GM15510 (cell line): Measurements from ENCODE around the gene CREBBP.

Experiments
- POLR2A ChIP-seq: IDR thresholded peaks from 3 replicates; pipeline ENCODE4 v1.6.1; 2011; ENCODE audit warnings: borderline replicate concordance; ENCODE audit not compliant: insufficient read length; ENCODE audit errors: extremely low read depth

Gene CREBBP

DNA sequence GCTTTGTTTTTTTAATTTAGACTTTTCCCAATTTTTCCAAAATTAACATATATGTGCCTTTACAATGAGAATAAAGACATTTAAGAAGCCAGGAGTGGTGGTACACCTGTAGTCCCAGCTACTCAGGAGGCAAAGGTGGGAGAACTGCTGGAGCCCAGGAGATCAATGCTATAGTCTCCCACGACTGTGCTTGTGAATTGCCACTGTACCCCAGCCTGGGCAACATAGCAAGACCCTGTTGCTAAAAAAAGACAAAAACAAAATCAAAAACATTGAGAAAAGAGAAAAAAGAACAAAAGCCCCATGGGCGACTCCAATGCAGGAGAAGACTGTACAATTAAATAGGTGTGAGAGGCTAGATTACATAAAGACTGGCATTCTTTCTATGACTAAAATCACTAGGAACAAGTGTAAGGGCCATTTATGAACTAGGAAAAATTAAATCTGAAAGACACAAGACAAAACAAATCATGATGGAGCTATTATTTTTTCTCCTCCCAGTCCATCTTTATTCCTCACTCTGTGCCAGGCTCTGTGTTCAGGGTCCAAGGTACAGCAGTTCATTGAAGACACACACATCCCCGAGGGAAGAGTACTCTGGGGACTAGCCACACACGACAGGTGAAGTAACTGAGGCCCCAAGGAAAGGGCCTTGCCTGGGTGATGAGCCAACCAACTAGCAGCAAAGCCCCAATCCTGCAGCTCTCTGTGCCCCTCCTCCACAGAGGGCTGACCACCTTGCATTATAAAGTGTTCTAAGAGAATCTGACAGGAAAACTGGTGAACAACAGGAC is 79.8 kb downstream of the CREBBP start:
- no peak for TF ChIP-seq POLR2A

DNA sequence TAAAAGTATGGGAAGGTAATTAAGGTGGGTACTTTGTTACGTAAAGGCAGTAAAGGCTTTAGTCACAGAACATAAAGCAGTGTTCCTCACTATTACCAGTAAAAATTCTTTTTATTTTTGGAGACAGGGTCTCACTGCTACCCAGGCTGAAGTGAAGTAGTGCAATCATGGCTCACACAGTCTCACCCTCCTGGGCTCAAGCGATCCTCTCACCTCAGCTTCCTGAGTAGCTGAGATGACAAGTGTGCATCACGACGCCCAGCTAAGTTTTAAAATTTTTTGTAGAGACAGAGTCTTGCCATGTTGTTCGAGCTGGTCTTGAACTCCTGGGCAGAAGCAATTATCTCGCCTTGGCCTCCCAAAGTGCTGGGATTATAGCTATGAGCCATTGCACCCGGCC is 80.5 kb downstream of the CREBBP start:
- no peak for TF ChIP-seq POLR2A

DNA sequence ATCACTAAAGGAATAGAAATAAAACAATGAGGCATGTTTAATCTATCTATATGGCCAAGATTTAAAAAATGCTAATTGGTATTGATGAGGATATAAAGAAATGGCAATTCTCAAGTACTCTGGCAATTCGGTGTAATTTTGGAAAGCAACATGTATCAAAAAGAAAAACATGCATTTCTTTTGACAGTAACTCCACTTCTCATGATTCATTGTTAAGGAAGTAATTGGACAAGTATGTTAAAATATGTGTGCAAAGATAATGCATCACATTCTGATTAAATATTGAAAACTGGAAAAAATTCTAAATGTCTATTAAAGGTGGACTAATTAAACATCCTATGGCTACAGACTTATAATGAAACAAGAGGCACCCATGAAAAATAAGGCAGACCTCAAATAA is 81.2 kb downstream of the CREBBP start:
- no peak for TF ChIP-seq POLR2A

DNA sequence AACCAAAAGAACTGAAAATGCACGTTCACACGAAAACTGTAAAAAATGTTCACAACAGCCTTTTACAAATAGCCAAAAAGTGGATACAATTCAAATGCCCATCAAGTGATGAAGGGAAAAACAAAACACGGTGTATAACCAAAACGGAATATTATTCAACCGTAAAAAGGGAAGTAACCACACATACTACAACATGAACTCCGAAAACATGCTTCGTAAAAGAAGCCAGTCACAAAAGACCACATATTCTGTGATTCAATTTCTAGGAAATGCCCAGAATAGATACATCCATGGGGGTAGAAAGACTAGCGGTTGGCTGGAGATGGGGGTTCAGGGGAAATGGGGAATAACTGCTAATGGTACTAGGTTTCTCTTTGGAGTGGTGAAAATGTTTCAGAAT is 81.7 kb downstream of the CREBBP start:
- TF ChIP-seq POLR2A, result no peak

DNA sequence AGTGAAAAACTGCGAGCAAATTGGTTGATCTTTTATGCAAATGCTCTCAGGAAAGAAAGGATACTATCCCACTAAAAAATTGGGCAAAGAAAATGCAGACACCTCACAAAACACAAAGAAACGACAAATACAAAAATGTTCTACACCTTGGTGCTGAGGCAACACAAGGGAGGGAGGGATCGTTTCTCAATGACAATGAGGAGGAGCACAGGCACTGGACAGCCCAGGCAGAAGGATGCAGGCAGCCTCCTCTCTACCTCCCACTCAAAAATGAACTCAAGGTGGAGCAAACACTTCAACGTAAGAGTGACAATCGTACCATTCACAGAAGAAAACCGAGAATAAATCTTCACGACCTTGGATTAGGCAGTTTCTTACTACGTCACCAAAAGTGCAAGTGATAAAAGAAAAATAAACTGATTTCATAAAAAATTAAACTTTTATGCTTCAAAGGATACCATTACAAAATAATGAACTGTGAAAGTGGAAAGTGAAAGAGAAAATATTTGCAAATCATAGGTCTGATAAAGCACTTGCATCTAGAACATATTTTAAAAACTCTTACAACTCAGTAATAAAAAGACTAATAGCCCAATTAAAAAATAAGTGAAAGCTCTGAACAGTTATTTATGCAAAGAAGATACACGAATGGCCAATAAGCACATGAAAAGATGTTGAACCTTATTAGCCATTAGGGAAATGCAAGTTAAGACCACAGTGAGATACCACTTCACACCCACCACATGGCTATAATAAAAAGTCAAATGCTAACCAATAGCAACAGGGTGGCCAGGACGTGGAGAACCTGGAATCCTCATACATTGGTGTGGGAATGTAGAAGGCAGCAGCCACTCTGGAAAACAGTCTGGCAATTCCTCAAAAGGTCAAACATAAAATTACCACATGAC is 82.4 kb downstream of the CREBBP start:
- TF ChIP-seq POLR2A, result no peak

DNA sequence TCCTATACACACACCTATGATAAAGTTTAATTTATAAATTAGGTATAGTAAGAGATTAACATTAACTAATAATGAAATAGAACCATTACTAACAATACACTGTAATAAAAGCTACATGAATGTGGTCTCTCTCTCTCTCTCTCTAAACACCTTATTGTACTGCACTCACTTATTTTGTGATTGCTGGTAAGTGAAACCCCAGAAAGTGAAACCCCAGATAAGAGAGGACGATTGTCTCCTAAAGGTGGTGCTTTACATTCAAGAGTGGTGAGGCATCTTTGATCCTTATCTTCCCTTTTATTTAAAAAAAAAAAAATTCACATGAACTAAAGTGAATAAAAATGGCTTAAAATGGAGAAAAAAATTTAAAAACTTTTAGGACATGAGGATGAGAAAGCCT is 83.0 kb downstream of the CREBBP start:
- TF ChIP-seq POLR2A, result no peak

DNA sequence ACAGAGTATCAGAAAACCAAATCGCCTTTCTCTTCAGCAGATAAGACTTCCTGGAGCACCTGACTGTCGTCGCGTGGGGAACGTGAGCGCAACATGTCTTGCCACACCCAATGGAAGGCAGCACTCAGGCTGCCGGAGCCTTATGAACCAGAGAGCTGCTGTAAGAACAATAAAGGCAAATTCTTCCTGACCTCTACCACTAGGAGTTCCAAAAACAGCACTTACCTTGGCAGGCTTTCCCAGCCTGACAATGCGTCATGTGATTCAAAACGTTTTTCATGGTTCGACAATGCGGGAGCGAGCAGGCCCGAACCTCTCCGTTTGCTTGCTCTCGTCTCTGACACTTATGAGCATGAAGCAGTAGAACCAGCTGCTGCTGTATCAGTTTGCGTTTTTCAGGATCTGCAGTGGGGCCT is 87.3 kb downstream of the CREBBP start:
- TF ChIP-seq POLR2A, result no peak

DNA sequence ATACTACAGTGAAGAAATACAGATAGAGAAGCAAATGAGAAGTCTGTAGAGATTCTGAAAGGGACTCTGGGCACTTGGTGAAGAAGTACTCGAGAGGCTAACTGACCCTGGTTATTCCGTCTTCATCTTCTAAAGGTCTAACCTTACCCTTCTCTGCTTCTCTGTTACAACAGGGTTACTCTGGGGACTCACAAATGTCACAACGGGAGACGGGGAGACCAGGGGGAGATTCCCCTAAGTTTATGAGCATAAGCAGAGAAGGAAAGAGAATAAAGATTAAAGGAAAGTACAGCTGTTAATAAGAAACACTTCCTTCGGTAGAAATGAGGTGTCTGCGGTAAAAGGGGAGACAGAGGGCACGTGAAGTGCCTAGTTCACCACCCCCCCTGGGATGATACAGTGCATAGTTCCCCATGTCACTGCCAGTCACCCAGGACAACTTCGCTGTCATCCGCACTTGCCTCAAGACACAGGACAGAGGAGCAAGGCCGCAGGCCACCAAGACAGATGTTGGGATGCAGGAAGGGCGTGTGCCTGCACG is 88.0 kb downstream of the CREBBP start:
- TF ChIP-seq POLR2A, result no peak

DNA sequence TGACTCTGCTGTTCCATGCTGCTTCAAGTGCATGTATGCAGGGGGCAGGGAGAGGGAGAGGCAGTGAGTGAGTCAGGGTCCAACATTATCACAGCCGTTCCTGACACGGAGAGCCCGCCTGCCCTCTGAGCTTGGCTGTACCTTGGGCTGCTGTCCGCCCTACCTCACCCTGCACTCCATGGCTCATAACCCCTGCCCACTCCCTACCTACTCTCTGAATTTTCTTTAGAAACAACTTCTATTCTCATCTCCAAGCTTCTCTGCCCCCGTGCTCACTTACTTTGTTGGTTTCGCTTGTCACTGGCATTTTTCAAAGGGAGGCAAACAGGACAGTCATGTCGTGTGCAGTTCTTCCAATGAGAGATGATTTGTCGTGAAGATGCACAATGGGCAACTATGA is 88.8 kb downstream of the CREBBP start:
- TF ChIP-seq POLR2A, result no peak

DNA sequence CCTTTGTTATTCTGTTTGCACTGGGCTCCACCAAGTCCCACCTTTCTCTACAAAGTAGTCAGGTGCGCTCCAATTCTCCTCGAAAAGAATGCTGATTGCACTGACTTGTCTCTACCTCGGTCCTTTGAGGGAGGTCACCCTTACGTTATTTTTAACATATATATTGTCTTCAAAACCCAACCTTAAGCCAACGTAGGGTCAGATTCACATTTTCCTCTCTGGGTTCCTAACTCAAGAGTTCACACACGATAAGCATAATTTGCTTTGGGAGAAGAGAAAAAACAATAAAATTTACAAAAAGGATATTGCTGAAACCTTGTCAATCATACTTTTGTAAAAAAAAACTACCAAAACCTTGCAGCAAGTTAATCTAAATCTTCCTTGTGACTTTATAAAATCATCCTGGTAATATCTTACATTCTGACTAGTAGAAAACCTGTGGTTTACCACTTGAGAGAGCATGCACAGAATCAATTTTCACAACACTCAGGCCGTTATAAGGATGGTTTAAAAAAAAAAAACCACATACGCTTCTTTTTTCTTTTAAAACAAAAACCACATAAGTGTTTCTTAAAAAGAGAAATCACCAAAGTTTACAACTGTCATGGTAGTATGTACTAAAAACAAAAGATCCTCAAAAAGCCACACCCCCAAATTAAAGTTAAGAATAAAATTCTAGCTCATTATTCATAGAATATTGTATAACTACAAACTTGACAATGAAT is 91.0 kb downstream of the CREBBP start:
- TF ChIP-seq POLR2A, result no peak

DNA sequence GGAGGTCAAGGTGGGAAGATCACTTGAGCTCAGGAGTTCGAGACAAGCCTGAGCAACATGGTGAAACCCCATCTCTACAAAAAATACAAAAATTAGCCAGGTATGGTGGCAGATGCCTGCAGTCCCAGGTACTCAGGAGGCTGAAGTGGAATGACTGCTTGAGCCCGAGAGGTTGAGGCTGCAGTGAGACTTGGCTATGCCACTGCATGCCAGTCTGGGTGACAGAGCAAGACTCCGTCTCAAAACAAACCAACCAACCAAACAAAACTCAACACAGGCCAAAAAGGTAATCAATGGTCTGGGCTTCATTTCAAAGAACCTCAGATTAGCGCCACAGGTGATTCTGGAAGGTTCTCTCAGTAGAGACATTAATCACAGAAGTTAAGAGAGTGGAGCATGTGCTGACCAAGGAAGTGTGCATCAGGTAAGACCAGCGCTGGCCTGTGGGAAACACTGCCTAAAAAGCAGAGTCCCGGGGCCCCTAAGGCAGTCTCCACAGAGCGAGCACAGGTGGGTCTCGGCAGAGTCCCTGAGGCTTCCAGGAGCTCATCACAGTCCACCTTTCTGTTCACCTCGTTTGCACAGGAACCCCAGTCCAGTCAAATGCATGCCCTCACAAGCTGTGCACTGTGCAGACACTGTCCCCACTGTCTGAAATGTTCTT is 91.7 kb downstream of the CREBBP start:
- no peak for TF ChIP-seq POLR2A

DNA sequence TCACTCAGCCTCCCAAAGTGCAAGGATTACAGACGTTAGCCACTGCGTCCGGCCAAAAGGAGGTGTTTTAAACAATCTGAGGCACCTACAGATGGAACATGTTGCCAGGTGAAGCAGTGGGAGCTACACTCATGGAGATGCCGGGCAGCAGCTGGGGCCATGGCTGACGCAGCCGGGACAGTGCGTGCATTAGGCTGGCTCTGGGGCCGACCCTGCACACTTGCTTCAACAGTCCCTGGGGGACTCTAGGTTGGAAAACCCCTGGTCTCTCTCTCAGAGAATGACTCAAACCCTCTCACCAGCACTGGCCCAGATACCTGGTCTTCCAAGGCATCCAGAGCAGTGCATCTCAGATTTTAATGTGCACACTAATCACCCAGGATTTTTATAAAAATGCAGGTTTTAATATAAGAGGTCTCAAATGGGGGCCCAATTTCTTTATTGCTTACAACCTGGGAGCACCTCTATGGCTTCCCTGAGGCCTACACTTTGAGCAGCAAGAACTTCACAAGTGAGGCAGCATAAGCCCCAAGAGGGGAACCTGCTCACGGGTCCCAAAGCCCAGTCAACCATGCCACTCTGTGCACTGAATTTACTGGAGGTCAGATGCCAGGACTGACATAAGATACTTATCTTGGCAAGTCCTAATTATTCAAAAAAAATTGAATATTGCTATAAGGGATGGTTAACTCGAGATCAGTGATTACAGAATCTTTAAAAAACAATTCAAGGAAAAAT is 92.4 kb downstream of the CREBBP start:
- no peak for TF ChIP-seq POLR2A

DNA sequence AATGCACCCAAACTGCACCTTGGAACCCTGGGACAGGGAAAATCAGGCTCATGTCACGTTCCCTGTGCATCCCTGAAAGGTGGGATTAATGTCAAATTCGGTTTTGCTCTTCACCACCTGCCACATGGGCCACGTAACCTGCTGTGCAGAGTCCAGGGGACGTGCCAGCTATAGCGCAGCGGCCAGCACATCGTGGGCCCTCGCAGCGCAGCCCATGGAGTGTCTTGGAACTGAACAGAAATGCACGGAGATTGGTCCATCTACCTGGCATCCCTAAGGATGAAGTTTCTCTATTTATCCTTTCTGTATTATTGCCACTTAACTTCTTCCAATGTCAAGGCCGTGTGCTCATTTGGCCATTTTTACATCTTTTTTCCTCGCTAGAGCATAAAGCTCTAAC is 95.1 kb downstream of the CREBBP start:
- no peak for TF ChIP-seq POLR2A

DNA sequence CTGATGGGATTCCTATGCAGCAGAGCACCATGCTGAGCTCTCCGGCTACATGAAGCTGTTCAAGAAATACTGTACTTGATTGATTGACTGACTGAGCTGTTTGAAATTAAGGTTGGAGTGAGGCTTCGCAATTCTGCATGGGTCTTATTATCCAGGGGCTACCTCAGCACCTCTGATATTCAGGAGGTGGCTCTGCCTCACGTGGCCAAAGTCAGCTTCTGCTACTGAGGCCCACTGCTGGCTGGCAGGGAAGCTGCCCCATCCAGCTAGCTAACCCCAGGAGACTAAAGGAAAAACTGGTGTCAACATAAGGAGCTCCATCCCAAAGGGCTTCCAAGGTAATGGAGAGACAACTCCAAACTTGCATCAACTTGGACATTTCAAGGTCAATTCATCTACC is 97.0 kb downstream of the CREBBP start:
- TF ChIP-seq POLR2A, result no peak
